ENCODE measurements around the gene PPP3R1. TPM values are rescaled to one million over a fixed set of nuclear protein-coding genes. Genes with fewer than 3 reads are reported as not detected.

PPP3R1 gene
- total RNA-seq, 3 donors from 2014 or later (not counting 1 experiment from before 2014, with no cell fraction given), result 77.8 to 86.2 (median 79.9) TPM

GRCh38 chr2:68280348-68280747 lies 28.0 kb upstream of the PPP3R1 start:
- H3K36me3 ChIP-seq (ENCODE audit: control insufficient read depth, insufficient read depth, low read length), result no peaks in the 10 kb centered on the region
- Mint-ChIP-seq H3K9me3 (no peaks in the 10 kb centered on the region), H3K27ac (no peak overlapping the region), H3K4me3 (no peak overlapping the region), H3K4me1 (no peaks in the 10 kb centered on the region), H3K27me3 (ENCODE audit: low read depth in 2 of 2) (peaks cover 9 to 31% of the 10 kb centered on the region in 2 donors), H3K36me3 (no peaks in the 10 kb centered on the region)
- no peaks in the 10 kb centered on the region for H3K4me1 ChIP-seq (ENCODE audit: control insufficient read depth, insufficient read depth, low read length)
- no peaks in the 10 kb centered on the region for H3K27me3 ChIP-seq (ENCODE audit: control insufficient read depth, insufficient read depth, low read length)
- H3K4me3 ChIP-seq (ENCODE audit: low read length), result no peak overlapping the region
- H3K9me3 ChIP-seq (ENCODE audit: control insufficient read depth, insufficient read depth, low read length), result no peaks in the 10 kb centered on the region
- intact Hi-C loops (cut with micrococcal nuclease), result no loop called here
- DNase-seq (no peak), ATAC-seq (no peak)
- H3K27ac ChIP-seq (ENCODE audit: low read length), result no peak overlapping the region
- no CpG with 5 or more reads among the region's 1 CpG for WGBS (ENCODE audit: insufficient coverage)
- TF ChIP-seq CTCF (IDR thresholded peaks at IDR 0.05), result no peak

DNA sequence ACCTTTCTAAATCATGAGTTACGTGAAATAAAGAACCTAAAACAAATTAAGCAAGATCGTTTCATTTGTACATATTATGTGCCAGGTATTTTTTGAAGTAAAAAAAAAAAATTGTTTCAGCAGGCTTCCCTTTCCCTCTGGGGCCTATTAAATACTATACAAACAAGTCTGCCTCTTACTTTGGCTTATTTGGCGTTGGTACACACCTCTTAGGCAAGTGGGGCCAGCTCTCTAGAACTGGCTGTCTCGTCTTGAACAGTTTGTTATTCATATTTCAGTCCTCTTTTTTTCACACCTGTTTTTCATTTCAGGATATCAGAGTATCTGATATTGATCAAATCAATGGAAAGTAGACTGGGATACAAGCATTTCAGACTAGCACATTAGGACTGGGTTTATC lies 27.4 kb upstream of the PPP3R1 start:
- H3K9me3 Mint-ChIP-seq, result no peaks in the 10 kb centered on the region
- Histone ChIP-seq H3K4me3 (ENCODE audit: low read length) (no peak overlapping the region), H3K36me3 (ENCODE audit: control insufficient read depth, insufficient read depth, low read length) (no peaks in the 10 kb centered on the region), H3K27ac (ENCODE audit: low read length) (no peak overlapping the region), H3K4me1 (ENCODE audit: control insufficient read depth, insufficient read depth, low read length) (no peaks in the 10 kb centered on the region), H3K27me3 (ENCODE audit: control insufficient read depth, insufficient read depth, low read length) (no peaks in the 10 kb centered on the region), H3K9me3 (ENCODE audit: control insufficient read depth, insufficient read depth, low read length) (no peaks in the 10 kb centered on the region)
- no peaks in the 10 kb centered on the region for H3K36me3 Mint-ChIP-seq
- TF ChIP-seq CTCF (IDR thresholded peaks at IDR 0.05), result no peak
- H3K4me1 Mint-ChIP-seq, result no peaks in the 10 kb centered on the region
- DNase-seq (no peak), ATAC-seq (no peak)
- H3K4me3 Mint-ChIP-seq, result no peak overlapping the region
- peaks cover 9 to 31% of the 10 kb centered on the region in 2 donors for H3K27me3 Mint-ChIP-seq (ENCODE audit: low read depth in 2 of 2)
- WGBS (ENCODE audit: insufficient coverage), result 87% methylated on average over 2 of the region's 4 CpGs
- intact Hi-C loops (cut with micrococcal nuclease), result no loop called here
- no peak overlapping the region for H3K27ac Mint-ChIP-seq

- ATAC-seq, result no peak
- H3K36me3 Mint-ChIP-seq, result no peaks in the 10 kb centered on the region
- WGBS (ENCODE audit: insufficient coverage), result no CpG with 5 or more reads among the region's 1 CpG
- no peak overlapping the region for H3K4me3 Mint-ChIP-seq
- Histone ChIP-seq H3K4me1 (ENCODE audit: control insufficient read depth, insufficient read depth, low read length) (no peaks in the 10 kb centered on the region), H3K36me3 (ENCODE audit: control insufficient read depth, insufficient read depth, low read length) (no peaks in the 10 kb centered on the region), H3K9me3 (ENCODE audit: control insufficient read depth, insufficient read depth, low read length) (no peaks in the 10 kb centered on the region), H3K27ac (ENCODE audit: low read length) (no peak overlapping the region), H3K4me3 (ENCODE audit: low read length) (no peak overlapping the region), H3K27me3 (ENCODE audit: control insufficient read depth, insufficient read depth, low read length) (no peaks in the 10 kb centered on the region)
- H3K27ac Mint-ChIP-seq, result no peak overlapping the region
- H3K9me3 Mint-ChIP-seq, result no peaks in the 10 kb centered on the region
- TF ChIP-seq CTCF (IDR thresholded peaks at IDR 0.05), result no peak
- H3K27me3 Mint-ChIP-seq (ENCODE audit: low read depth in 2 of 2), result peaks cover 4 to 22% of the 10 kb centered on the region in 2 donors
- intact Hi-C loops (cut with micrococcal nuclease), result no loop called here
- no peak for DNase-seq
- H3K4me1 Mint-ChIP-seq, result no peaks in the 10 kb centered on the region
Observed at GRCh38 chr2:68278169-68278568, 25.8 kb upstream of the PPP3R1 start.

GRCh38 chr2:68274022-68274421 lies 21.7 kb upstream of the PPP3R1 start:
- intact Hi-C loops (cut with micrococcal nuclease), result no loop called here
- H3K36me3 ChIP-seq (ENCODE audit: control insufficient read depth, insufficient read depth, low read length), result no peaks in the 10 kb centered on the region
- H3K27ac ChIP-seq (ENCODE audit: low read length), result no peak overlapping the region
- ATAC-seq (no peak), DNase-seq (no peak)
- H3K27me3 ChIP-seq (ENCODE audit: control insufficient read depth, insufficient read depth, low read length), result no peaks in the 10 kb centered on the region
- Mint-ChIP-seq H3K27me3 (ENCODE audit: low read depth in 2 of 2) (peaks cover 0 to 29% of the 10 kb centered on the region in 2 donors), H3K27ac (no peak overlapping the region), H3K36me3 (no peaks in the 10 kb centered on the region), H3K4me1 (no peaks in the 10 kb centered on the region), H3K9me3 (no peaks in the 10 kb centered on the region), H3K4me3 (no peak overlapping the region)
- no peaks in the 10 kb centered on the region for H3K9me3 ChIP-seq (ENCODE audit: control insufficient read depth, insufficient read depth, low read length)
- no peak for TF ChIP-seq CTCF (IDR thresholded peaks at IDR 0.05)
- H3K4me3 ChIP-seq (ENCODE audit: low read length), result no peak overlapping the region
- 100% methylated on average over 3 of the region's 3 CpGs for WGBS (ENCODE audit: insufficient coverage)
- H3K4me1 ChIP-seq (ENCODE audit: control insufficient read depth, insufficient read depth, low read length), result no peaks in the 10 kb centered on the region

Data from natural killer cell (primary cell).